C4-2B (cell line): ENCODE measurements around the gene ATP1A2.

Experiments used
- H3K27ac ChIP-seq: fragments of 450-650 bp; 2 replicates; pipeline ENCODE4 v1.5.1; 2017
- CTCF ChIP-seq: fragments of 450-650 bp; conservative IDR thresholded peaks from 2 replicates; pipeline ENCODE4 v1.5.1; 2017; ENCODE audit warnings: mild to moderate bottlenecking
- ZFX ChIP-seq: fragments of 450-650 bp; IDR thresholded peaks from 2 replicates; pipeline ENCODE4 v1.6.1; 2017

Gene ATP1A2

GRCh38 chr1:160133990-160134770 lies 18.6 kb downstream of the ATP1A2 start:
- H3K27ac ChIP-seq = no peak overlapping the region
- TF ChIP-seq CTCF (no peak), ZFX (no peak)

GRCh38 chr1:160134791-160135572 lies 19.4 kb downstream of the ATP1A2 start:
- TF ChIP-seq ZFX = no peak
- no peak for TF ChIP-seq CTCF
- no peak overlapping the region for H3K27ac ChIP-seq

- H3K27ac ChIP-seq = no peak overlapping the region
- TF ChIP-seq CTCF (no peak), ZFX (no peak)
These were observed 20.8 kb downstream of the ATP1A2 start for GRCh38 chr1:160136121-160136925.

GRCh38 chr1:160136926-160137200 lies 21.3 kb downstream of the ATP1A2 start:
- H3K27ac ChIP-seq = no peak overlapping the region
- TF ChIP-seq CTCF (no peak), ZFX (no peak)

GRCh38 chr1:160137216-160137862 lies 21.8 kb downstream of the ATP1A2 start:
- H3K27ac ChIP-seq = no peak overlapping the region
- TF ChIP-seq CTCF (no peak), ZFX (no peak)

- TF ChIP-seq CTCF (no peak), ZFX (no peak)
- H3K27ac ChIP-seq = no peak overlapping the region
These were observed 24.3 kb downstream of the ATP1A2 start for GRCh38 chr1:160139840-160140239.
